ENCODE measurements around the gene RGS11. TPM values are rescaled to one million over a fixed set of nuclear protein-coding genes. Genes with fewer than 3 reads are reported as not detected.

RGS11 gene
- total RNA-seq, 1 donor: 1.2 TPM

GRCh38 chr16:285146-286055 lies 9.7 kb upstream of the RGS11 start:
- no peak for TF ChIP-seq CTCF (IDR thresholded peaks at IDR 0.05; ENCODE audit: insufficient read depth, low read length)
- no peak for DNase-seq (ENCODE audit: low read depth)

GRCh38 chr16:284204-285120 lies 8.7 kb upstream of the RGS11 start:
- no peak for DNase-seq (ENCODE audit: low read depth)
- no peak overlapping the region for H3K4me3 ChIP-seq (ENCODE audit: low read depth, low read length)
- no peak for TF ChIP-seq CTCF (IDR thresholded peaks at IDR 0.05; ENCODE audit: insufficient read depth, low read length)

More at GRCh38 chr16:285146-286055, 9.7 kb upstream of the RGS11 start:
- H3K4me3 ChIP-seq (ENCODE audit: low read depth, low read length): no peak overlapping the region

- no peak for TF ChIP-seq CTCF (IDR thresholded peaks at IDR 0.05; ENCODE audit: insufficient read depth, low read length)
- no peak within 1 kb of the TSS for H3K4me3 ChIP-seq (ENCODE audit: low read depth, low read length)
- no peak for DNase-seq (ENCODE audit: low read depth)
Observed at GRCh38 chr16:283033-283805, 7.5 kb upstream of the RGS11 start, which contains the start of gene PDIA2. Gene PDIA2 (plus strand): TSS chr16:283164. CDS start chr16:283170, 6 bp downstream.

GRCh38 chr16:282491-282890 lies 6.7 kb upstream of the RGS11 start:
- DNase-seq (ENCODE audit: low read depth): no peak
- TF ChIP-seq CTCF (IDR thresholded peaks at IDR 0.05; ENCODE audit: insufficient read depth, low read length): no peak
- H3K4me3 ChIP-seq (ENCODE audit: low read depth, low read length): no peak overlapping the region

- no peak for TF ChIP-seq CTCF (IDR thresholded peaks at IDR 0.05; ENCODE audit: insufficient read depth, low read length)
- no peak for DNase-seq (ENCODE audit: low read depth)
- no peak overlapping the region for H3K4me3 ChIP-seq (ENCODE audit: low read depth, low read length)
Observed at GRCh38 chr16:281660-282255, 6.0 kb upstream of the RGS11 start.
